Right ventricle myocardium superior (tissue), 1 donor: ENCODE measurements around the gene SNX13. TPM values are rescaled to one million over a fixed set of nuclear protein-coding genes. Genes with fewer than 3 reads are reported as not detected.

Source experiments
- ATAC-seq: fragments of 200-7000 bp; cut with Tn5 transposase; one replicate; pipeline ENCODE4 v1.9.1; 2020; ENCODE audit warnings: mild to moderate bottlenecking; ENCODE audit not compliant: poor library complexity
- DNase-seq: peaks from one replicate; pipeline ENCODE4 v3.0.0-alpha.2; 2020
- intact Hi-C: fragments of 100-400 bp; cut with DNase I; formaldehyde crosslinking; loops from one replicate; pipeline ENCODE4 v1.11.2; 2022
- total RNA-seq: library from RNA; stranded (reverse); fragmentation: NEBNext Ultra II Directional; extraction: Animal tissue kit (Norgen Biotek cat#: 25700); gene quantifications from one replicate; pipeline ENCODE4 v1.2.1, GENCODE V29; 2021
- donor health status: DM: no; HTN: yes; CAD: no; lungs with severe emphysema.

SNX13 gene
- total RNA-seq, 1 donor from 2014 or later, result 36.9 TPM

- DNase-seq (no peak), ATAC-seq (no peak)
- intact Hi-C loops, result no loop called here
Measured at GRCh38 chr7:17758008-17758407, 182.3 kb downstream of the SNX13 start.

DNA sequence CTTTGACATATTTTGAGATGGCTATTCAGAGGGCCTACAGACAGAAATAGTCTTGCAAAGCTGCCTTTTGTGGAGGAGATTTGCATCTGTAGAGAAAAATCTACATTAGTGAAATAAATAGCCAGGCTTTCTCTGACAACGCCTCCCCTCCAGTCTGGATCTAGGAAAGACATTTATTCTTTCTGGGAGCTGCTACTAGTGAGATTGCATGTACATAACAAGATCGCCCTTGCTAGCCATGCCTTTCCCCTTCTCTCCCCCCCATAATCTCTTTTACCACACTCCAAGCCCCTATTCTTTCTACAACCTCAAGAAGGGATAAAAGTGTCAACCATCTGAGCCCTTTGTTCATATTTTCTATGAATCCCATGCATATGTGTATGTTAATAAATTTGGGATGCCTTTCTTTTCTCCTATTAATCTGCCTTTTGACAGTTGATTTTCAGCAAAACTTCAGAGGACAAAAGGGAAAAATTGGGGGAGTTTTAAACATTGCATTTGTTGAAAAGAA lies 194.2 kb downstream of the SNX13 start:
- no peak for DNase-seq
- intact Hi-C loops, result no loop called here
- no peak for ATAC-seq

GRCh38 chr7:17745610-17746009 lies 194.7 kb downstream of the SNX13 start:
- intact Hi-C loops, result no loop called here
- no peak for DNase-seq
- ATAC-seq, result no peak

- intact Hi-C loops, result no loop called here
- DNase-seq (no peak), ATAC-seq (no peak)
Measured at GRCh38 chr7:17743316-17743715, 197.0 kb downstream of the SNX13 start.

DNA sequence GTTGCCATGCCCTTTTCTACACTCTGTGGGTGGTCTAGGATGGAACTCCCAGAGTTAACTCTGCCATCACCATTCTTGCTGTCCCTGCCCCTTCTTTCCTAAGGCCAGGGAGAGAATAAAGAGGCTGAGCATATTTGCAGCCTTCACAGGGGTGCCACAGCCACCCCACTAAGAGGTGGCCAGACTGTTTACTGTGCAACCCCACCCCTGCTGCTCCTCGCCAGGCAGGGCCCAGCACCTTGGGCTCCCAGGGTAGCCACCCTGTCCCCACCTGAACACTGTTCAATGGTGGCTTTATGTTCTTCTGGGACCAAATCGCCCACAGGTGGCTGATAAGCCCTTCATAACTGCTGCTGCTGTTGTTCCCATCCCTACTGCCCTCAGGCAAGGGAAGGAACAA lies 198.9 kb downstream of the SNX13 start:
- intact Hi-C loops, result no loop called here
- ATAC-seq (no peak), DNase-seq (no peak)

Other genes starting within 250 kb of the SNX13 start
- not detected for gene PRPS1L1, start 87.4 kb upstream of the SNX13 start, total RNA-seq